ENCODE data around the gene TMEM135.
"Not testable (repeated sequence)": the region's sequence is repeated elsewhere in the genome, so short reads cannot be mapped to it uniquely, and the experiment has no call there.

Gene TMEM135

GRCh38 chr11:87258171-87258833 lies 220.6 kb downstream of the TMEM135 start:
- DNase-seq (ENCODE audit: low read depth): no peak

GRCh38 chr11:87259736-87260135 lies 222.0 kb downstream of the TMEM135 start:
- no peak for DNase-seq (ENCODE audit: low read depth)

GRCh38 chr11:87260811-87261210 lies 223.1 kb downstream of the TMEM135 start:
- no peak for DNase-seq (ENCODE audit: low read depth)

GRCh38 chr11:87263264-87263838 lies 225.6 kb downstream of the TMEM135 start:
- DNase-seq (ENCODE audit: low read depth): no peak

- no peak for DNase-seq (ENCODE audit: low read depth)
Observed at GRCh38 chr11:87263979-87264378, 226.2 kb downstream of the TMEM135 start.

GRCh38 chr11:87265132-87265531 lies 227.4 kb downstream of the TMEM135 start:
- DNase-seq (ENCODE audit: low read depth): no peak

- DNase-seq (ENCODE audit: low read depth): no peak
Observed at GRCh38 chr11:87265979-87266378, 228.2 kb downstream of the TMEM135 start.

GRCh38 chr11:87266751-87267150 lies 229.0 kb downstream of the TMEM135 start:
- DNase-seq (ENCODE audit: low read depth): no peak

GRCh38 chr11:87271951-87272350 lies 234.2 kb downstream of the TMEM135 start:
- not testable (repeated sequence) for DNase-seq (ENCODE audit: low read depth)

GRCh38 chr11:87275176-87275575 lies 237.4 kb downstream of the TMEM135 start:
- DNase-seq (ENCODE audit: low read depth): no peak

GRCh38 chr11:87280143-87280542 lies 242.4 kb downstream of the TMEM135 start:
- DNase-seq (ENCODE audit: low read depth): no peak

- no peak for DNase-seq (ENCODE audit: low read depth)
Observed at GRCh38 chr11:87281496-87281895, 243.8 kb downstream of the TMEM135 start.

GRCh38 chr11:87284306-87284705 lies 246.6 kb downstream of the TMEM135 start:
- no peak for DNase-seq (ENCODE audit: low read depth)

GRCh38 chr11:87285674-87286073 lies 247.9 kb downstream of the TMEM135 start:
- not testable (repeated sequence) for DNase-seq (ENCODE audit: low read depth)

GRCh38 chr11:87286338-87286737 lies 248.6 kb downstream of the TMEM135 start:
- no peak for DNase-seq (ENCODE audit: low read depth)

GRCh38 chr11:87290304-87290922 lies 252.7 kb downstream of the TMEM135 start:
- no peak for DNase-seq (ENCODE audit: low read depth)

- DNase-seq (ENCODE audit: low read depth): no peak
Observed at GRCh38 chr11:87292598-87292997, 254.9 kb downstream of the TMEM135 start.

- no peak for DNase-seq (ENCODE audit: low read depth)
Observed at GRCh38 chr11:87295237-87295636, 257.5 kb downstream of the TMEM135 start.

- no peak for DNase-seq (ENCODE audit: low read depth)
Observed at GRCh38 chr11:87296627-87297026, 258.9 kb downstream of the TMEM135 start.

- no peak for DNase-seq (ENCODE audit: low read depth)
Observed at GRCh38 chr11:87298155-87298554, 260.4 kb downstream of the TMEM135 start.

GRCh38 chr11:87299041-87299481 lies 261.3 kb downstream of the TMEM135 start:
- DNase-seq (ENCODE audit: low read depth): no peak

GRCh38 chr11:87300640-87301380 lies 263.1 kb downstream of the TMEM135 start:
- DNase-seq (ENCODE audit: low read depth): no peak
